Activated gamma-delta T cell treated with anti-CD3 and anti-CD28 coated beads, Interleukin-2, amount 50 U/mL, for 16 hours (primary cell): ENCODE measurements around the gene DCC.

Experiments
- DNase-seq: peaks from one replicate; pipeline ENCODE4 v3.0.0-alpha.2; 2020; ENCODE audit warnings: low read depth

The DCC gene

DNA sequence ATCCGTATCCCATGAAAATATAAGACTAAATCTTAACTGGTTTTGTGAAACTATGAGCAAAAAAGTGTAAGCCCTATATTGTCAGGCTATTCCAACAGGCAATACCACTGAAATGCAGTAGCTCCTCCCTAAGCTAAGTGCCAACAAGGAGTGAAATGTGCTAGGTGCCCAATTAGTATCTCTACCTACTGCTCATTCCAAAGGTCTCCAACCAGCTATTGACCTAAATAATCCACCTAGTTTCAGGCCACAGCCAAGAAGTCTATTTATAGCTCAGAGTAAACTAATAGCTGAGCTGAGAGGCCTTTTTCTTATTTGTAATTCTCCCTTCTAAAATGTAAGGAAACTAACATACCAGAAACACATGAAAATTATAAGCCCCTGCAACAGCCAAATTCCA lies 482.2 kb downstream of the DCC start:
- DNase-seq = no peak

DNA sequence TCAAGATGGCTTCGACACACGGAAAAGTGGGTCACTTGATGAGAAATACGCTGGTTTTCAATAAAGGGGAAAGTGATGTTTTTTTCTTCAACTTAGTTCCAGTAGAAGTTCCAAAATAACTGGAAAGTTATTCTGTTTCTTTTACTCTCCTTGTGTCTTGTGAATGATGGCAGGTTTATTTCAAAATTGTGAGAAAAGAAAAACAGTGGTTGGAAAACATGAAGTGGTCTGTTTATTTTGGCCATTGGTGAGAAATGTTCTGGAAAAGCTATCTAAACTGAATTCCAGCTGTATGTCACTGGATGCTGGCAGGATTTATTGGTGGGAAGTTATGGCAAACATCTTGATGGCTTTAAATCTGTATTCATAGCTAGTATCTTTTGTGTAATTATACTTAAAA lies 484.1 kb downstream of the DCC start:
- no peak for DNase-seq

DNA sequence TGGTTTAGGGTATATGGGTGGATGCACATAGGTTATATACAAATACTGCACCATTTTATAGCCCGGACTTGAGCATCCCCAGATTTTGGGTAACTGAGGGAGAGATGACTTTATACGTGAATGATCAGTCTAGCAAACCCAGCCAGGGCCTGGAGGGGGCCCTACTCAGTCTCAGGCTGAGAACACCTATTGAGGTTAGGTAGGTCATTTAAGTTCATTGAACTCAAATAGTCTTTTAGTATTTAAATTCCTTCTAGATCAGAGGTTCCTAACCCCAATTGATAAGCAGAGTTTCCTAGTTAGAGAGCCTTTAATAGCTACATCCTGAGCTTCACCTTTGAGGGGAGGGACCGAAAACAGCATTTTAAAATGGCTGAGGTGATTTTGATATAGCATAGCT lies 487.0 kb downstream of the DCC start:
- no peak for DNase-seq

DNA sequence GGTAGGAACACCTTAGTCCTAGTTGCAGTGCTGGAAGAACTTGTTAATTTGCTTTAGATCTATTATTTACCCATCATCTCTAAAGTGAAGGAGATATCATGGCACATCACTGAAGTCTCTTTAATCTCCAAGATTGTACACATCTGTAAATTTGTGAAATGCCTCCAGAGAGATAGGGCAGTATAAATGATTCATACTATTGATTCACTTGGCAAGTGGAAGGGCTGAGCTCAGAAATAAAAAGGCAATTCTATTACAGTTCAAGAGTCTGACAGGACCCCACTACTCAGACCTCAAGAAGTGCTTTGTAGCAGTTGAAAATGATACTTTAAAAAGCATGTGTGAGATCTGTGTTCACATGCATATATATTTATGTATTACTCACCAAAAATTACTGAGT lies 489.3 kb downstream of the DCC start:
- DNase-seq = no peak

DNA sequence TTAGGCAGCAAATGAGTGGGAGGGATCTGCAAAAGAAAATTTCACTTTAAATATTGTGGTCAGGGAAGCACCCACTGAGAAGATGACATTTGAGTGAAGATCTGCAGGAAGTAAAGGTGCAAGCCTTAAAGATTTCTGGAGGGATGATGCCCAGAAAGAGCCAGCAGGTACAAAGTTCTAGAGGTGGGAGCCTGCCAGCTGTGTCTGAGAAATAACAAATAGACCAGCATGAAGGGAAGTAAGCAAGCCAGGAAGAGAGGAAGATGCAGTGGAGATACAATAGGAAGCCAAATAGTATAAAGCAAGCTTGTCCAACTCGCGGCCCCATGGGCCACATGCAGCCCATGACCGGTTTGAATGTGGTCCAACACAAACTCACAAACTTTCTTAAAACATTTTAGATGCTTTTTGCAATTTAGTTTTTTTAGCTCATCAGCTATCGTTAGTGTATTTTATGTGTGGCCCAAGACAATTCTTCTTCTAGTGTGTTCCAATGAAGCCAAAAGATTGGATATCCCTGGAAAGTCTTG lies 489.9 kb downstream of the DCC start:
- no peak for DNase-seq

DNA sequence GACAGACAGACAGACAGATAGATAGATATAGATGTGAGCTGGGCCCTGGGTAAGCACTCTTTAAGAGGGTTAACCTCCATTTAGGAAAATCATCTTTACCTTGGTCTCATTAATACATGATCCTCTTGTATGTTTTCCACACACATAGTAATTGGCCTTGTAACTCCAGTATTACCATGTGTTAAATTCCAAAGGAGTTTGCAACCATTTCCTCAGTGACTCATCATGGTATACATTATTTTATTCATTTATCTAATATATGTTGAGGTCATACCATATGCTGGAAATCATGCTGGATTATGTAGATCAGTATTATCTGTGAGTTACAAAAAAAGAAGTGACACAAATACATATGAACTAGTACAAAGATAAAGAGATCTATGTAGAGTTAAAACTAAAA lies 504.3 kb downstream of the DCC start:
- DNase-seq = no peak

DNA sequence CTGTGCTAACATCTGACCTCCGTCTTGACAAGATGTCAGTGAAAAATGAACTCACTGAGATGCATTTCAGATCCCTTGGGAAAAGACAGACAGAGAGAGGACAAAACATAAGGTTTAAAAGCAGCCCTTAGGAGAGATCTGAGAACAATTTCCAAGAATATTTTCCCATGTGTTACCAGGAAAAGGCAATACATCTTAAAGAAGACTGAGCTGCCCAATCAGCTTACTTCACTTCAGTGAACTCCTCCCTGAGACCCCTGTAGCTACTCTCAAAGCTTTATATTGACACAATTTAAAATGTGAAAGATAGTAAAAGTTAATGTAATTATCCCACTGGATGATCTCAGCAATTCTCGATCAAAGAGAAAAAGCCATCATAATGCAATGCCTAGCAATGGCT lies 505.0 kb downstream of the DCC start:
- DNase-seq = no peak

DNA sequence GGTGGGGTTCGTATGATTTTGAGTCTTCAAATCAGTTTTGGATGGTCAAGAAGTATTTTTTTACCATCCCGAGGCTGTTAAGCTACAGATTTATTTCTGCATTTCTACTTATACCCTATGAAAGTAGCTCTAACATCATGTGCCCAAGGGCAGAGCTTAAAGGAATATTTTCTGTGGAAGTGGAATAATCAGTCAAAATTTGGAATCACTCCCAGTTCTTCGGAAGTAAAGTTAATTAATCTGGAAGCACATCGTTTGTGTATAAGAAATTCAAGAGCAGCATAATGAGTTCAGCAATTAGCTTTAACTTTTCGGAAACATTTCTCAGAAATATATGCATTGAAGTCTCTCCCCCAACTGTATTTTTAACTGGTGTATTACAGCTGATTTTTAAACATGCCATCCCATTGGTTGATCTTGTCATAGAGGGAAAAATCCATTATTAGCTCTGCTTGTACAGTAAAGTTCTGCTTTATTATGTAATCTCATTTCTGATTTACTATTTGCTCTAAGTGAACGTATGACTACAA lies 510.1 kb downstream of the DCC start:
- no peak for DNase-seq

DNA sequence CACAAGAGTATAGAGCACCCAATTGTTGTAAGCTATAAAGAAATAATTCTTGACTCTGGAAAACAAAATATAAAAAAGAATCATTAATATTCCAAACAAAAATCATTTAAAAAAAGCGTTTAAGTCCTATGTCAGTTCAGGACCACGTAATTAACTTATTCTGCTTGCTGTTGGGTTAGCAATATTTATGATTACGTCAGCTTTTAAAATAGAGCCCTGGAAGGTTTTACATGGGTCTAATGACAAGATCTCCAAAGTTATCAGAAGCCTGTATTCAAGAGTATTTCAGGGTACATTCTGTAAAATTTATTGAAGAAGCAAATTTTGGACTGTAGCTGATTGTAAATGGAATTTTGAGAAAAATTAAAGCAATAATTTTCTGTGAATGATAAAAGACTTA lies 521.6 kb downstream of the DCC start:
- DNase-seq = no peak

DNA sequence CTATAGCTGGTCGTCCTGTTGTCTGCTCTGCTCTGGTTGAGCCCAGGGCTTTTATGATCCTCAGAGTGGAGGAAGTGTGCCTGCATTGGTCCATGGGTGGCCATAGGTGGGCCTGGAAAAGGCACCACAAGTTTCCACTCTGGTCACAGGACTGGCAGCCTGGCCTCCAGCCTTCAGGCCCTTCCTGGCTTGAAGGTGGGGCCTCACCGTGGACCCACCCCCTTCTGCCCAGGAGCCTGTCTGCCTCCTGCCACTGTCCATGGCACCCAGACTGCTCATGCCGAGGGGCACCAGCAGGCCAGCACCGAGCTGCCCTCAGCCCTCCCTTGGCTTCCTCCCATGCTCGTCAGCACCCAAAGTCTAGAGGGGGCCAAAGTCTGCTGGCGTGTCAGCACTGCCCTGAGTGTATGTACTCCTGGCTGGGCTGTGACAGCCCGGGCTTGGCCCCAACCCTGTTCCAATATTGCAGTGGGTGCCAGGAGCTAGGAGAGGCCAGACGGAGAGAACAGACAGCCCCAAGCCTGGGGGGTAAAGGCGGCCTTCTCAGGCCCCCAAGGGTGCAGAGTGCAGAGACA lies 529.4 kb downstream of the DCC start:
- no peak for DNase-seq

DNA sequence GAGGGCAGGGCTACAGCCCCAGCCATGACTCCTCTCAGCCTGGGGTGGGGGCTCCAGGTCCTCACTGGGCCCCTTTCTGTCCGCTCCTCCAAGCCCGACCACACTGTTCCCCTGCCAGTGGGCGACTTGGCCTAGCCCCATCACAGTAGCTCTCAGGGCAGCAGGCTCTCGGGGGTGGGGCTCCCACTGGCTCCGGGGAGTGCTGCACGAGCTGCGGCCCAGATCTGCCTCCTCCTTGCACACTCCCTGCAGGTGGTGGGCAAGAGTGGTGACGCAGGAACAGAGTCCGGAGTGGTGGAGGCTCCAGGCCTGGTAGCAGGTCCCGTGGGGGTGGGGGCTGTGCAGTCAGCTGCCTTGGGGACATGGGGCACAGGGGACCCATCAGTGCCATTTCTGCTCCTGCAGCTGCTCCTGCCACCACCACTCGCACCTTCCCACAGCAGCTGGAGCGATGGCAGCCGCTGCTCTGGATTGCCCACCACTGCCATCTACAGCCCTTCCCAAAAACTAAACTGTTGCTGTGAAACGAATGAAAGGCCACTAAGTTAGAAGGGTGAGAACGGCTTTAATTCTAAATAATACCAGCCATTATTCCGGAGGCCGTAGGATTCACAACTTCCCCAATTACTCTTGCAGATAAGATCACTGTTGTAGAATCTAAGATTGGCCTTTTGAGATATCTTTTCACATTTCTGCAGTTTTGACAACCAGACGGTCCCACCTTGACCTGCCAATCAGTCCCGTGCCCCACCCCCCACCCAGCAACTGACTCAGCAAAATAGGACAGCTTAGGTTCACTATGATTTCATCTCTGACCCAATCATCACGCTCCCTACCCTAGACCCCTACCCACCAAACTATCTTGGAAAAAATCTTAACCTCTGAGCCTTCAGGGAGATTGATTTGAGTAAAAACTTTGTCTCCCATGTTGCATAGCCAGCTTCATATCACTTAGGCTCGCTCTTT lies 530.2 kb downstream of the DCC start:
- no peak for DNase-seq

DNA sequence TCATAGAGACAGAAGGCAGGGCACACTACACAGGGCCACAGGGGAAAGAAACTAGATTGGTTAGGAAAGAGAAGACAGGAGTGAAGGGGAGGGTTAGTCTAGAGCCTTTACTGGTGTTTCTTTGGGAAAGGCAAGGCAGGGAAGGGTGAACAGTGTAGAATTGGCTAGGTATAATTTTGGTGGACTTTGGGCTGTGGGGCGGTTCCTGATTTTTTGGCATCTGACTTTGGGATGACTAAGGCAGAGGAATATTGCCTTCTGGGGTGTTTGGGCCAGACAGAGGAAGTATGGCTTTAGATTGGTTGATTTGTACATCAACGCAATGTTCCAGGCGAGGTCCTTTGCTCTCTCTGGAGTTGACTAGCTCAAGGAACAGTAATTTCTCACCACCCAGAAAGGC lies 534.8 kb downstream of the DCC start:
- DNase-seq = no peak

DNA sequence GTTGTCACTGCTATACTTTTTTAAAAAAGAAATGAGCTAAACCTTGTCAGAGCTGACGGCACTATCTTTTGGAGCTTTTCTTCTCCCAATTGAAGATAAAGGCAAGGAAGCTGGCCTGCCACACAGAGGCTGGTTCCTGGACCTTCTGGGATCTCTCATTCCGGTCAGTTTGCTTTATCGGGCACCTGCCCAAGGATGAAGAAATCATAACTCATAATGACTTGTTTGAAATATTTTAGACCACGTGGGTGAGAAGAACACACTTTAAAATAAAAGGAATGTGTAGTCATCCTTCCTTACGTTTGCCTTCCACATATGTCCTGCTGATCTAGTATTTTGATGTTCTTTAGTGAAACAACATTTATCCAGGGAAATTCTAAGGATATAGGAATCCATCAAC lies 535.7 kb downstream of the DCC start:
- no peak for DNase-seq

DNA sequence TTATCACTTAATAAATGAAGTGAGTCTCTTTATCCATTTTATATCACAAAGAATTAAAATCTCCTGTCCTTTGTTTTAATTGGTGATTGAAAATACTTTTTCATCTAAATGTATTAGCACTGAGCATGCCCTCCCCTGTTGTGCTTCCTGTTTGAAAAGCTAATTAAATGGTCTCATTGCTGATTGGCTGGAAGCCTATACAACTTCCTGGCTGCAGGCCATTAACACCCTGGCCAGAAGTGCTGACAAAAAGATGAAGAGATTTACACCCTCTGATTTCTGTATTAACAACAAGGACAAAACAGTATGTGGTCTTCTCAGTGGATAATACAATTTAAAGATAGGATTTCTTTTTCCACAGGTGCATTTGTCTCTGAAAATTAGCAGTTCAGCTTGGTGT lies 548.0 kb downstream of the DCC start:
- DNase-seq = no peak

DNA sequence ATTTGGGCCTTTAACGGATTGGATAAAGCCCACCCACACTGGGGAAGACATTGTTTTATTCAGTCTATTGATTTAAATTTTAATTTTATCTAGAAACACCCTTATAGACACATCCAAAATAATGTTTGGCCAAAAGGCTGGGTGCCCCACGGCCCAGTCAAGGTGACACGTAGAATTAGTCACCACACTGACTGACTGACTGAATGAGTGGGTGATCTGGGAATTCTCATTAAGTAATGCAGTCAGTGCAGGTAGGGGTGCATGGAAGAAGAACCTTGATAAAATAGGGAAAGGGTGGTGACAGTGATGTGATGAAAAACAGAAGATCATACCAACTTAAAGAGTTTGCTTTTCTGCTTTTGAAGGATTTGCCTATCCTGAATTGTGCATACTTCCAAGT lies 554.8 kb downstream of the DCC start:
- no peak for DNase-seq

DNA sequence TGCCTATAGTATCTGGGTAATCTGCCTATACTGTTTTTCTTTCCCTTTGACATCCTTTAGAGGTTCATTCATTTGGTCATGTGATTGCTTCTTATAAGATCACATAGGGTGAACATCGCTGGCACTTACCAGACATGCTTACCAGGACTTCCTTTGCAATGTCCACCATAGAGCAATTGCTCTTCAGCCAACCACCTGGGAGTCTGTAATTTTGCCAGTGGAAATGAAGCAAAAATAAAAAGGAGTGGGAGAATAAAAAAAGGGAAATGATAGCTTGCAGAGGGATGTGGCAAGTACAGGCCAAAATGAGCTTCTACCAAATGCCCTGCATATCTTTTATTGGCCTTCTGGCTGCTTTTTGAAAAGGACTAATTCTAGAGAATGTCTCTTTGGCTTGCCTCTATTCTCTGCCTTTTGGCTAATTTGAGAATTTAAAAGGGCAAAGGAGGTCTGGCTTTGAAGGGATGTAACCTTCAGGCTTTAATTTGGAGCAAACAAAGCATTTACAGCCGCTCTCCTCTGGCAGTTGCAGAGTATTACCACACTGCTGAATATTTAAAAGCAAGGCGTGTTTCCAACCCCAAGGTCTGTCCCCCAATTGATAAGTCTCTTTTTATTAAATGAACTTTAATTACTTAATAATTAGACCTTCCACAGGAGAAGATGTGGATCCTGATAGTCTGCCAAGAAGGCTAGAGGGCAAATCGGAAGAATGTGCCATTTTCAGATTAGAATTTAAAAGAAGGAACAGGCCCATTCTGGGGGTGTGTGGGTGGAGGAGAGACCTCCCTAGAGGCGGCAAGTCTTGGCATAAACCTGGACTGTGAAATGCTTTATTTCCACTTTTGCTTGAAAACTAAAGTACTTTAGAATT lies 557.9 kb downstream of the DCC start:
- DNase-seq = no peak

DNA sequence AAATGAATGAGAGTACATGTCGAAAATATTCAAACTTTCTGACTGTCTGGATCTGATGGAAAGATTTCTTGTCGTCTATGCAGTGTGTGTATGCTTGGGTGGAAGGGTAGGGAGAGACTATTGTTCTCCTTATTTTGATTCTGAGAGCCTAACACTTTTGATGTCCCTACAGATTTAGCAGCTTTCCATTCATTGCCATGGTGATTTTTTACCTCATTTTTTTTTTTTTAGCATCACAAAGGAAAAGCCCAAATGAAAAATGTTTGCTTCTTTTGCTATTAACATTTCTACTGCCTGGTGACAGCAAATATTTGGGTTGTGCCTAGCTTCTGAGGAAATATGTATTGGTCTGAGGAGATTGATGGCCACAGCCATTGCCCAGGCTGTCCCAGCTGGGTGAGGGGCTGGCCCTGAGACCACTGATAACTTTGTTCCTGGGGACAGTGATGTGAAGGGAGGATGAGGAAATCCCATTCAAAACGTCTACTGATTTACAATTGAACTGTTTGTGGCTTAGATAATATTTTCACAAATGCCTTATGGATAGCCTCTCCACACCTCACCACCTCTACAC lies 558.6 kb downstream of the DCC start:
- no peak for DNase-seq

DNA sequence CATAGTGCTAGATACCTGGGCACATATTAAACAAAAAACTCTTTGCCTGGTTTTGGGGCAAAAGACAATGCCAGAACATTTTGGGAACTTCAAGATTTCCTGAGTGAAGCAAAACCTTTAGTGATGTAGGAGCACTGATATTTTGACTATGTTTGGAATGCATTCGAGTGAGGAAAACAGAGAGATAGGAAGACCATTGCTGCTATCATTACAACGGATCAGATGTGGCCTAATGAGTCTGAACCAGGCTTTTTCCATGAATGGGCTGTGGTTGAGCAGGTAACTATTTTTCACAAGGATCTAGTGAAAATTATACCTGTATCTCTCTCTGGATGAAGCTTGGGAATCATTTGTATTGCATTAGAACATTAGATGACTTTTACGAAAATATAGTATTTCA lies 562.2 kb downstream of the DCC start:
- DNase-seq = no peak

DNA sequence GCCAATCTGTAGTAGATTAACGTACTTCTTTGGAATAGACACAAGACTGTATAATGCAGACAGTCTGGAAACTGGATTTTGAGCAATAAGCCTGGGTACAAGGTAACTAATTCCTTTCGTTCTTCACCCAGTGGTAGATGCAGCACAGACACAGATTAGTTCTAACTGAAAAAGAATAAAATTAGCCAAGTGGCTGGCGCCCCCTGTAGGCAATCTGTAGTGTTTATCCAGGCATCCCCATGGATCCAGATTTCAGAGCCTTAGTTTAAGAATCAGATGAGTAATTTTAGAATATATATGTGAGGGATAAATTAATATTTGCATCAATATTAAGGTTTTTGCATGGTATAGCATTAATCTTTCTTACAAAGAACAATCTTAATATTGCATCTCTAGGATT lies 563.9 kb downstream of the DCC start:
- DNase-seq = no peak

DNA sequence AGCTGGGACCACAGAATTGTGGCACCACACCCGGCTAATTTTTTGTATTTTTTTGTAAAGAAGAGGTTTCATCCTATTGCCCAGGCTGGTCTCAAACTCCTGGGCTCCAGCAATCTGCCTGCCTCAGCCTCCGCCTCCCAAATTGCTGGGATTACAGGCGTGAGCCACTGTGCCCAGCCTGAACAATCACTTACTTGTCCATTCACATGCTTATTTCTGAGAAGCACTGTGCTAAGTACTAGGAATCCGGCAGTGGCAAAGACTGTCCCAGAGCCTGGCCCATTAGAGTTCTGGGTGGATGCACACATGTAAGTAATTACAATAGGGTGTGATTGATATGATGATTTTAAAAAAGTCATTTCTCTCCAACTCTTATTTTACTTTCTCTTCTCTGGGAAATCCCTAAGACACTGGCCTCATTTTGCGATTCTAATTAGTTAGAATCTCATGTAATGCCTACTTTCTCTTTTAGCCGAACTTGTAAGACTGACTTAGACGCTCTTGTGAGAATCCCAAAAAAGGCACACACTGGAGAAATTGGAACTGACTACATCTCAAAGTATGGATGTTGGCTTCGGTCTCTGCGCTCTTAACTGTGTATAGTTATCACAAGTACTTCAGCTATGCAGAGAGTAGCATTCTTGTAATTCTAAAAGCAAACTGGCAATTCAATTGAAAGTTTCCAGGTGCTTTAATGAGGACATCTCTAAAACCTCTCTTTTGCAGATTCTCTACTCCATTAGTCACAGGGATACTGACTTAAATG lies 567.7 kb downstream of the DCC start:
- no peak for DNase-seq

DNA sequence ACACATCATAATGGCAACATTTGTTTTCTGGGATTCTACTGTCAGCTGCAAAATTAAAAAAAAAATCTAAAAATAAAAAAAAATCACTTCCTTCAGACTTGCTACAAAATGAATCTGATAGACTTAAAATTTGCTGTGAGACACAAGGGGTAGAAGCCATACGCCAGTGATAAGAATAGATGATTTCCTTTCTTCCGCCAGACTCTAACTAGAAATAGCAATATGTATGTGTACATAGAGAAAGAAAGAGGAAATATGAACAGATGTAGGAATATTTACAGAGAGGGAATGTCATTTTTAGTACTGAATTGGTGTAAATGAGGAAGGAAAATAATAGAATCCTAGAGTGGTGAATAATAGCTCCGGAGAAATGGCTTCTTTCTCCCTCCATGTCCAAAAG lies 574.2 kb downstream of the DCC start:
- no peak for DNase-seq
